ENCODE measurements around the gene FAM163B.

FAM163B gene

GRCh38 chr9:133599470-133600173, 9.6 kb downstream of the FAM163B start:
- no peaks in the 10 kb centered on the region for H3K9me3 ChIP-seq (ENCODE audit: control insufficient read depth, insufficient read depth, low read length)
- no peak overlapping the region for H3K4me3 ChIP-seq (ENCODE audit: low read length)
- H3K27me3 ChIP-seq (ENCODE audit: control insufficient read depth, insufficient read depth, low read length) = no peaks in the 10 kb centered on the region
- no peak for DNase-seq (ENCODE audit: low read depth, low spot score)
- no peaks in the 10 kb centered on the region for H3K4me1 ChIP-seq (ENCODE audit: control insufficient read depth, insufficient read depth, low read length)
- H3K27ac ChIP-seq (ENCODE audit: low read length) = no peak overlapping the region
- WGBS (ENCODE audit: insufficient coverage, insufficient read length) = no CpG with 5 or more reads among the region's 6 CpGs
- H3K36me3 ChIP-seq (ENCODE audit: control insufficient read depth, insufficient read depth, low read length) = no peaks in the 10 kb centered on the region

- no peaks in the 10 kb centered on the region for H3K4me1 ChIP-seq (ENCODE audit: control insufficient read depth, insufficient read depth, low read length)
- no peak overlapping the region for H3K27ac ChIP-seq (ENCODE audit: low read length)
- no peak overlapping the region for H3K4me3 ChIP-seq (ENCODE audit: low read length)
- H3K9me3 ChIP-seq (ENCODE audit: control insufficient read depth, insufficient read depth, low read length) = no peaks in the 10 kb centered on the region
- H3K36me3 ChIP-seq (ENCODE audit: control insufficient read depth, insufficient read depth, low read length) = no peaks in the 10 kb centered on the region
- no CpG with 5 or more reads among the region's 7 CpGs for WGBS (ENCODE audit: insufficient coverage, insufficient read length)
- H3K27me3 ChIP-seq (ENCODE audit: control insufficient read depth, insufficient read depth, low read length) = no peaks in the 10 kb centered on the region
- DNase-seq (ENCODE audit: low read depth, low spot score) = no peak
Observed at GRCh38 chr9:133598978-133599377, 10.2 kb downstream of the FAM163B start.

GRCh38 chr9:133597316-133597957, 11.8 kb downstream of the FAM163B start:
- H3K4me3 ChIP-seq (ENCODE audit: low read length) = no peak overlapping the region
- H3K4me1 ChIP-seq (ENCODE audit: control insufficient read depth, insufficient read depth, low read length) = no peaks in the 10 kb centered on the region
- no CpG with 5 or more reads among the region's 7 CpGs for WGBS (ENCODE audit: insufficient coverage, insufficient read length)
- no peaks in the 10 kb centered on the region for H3K27me3 ChIP-seq (ENCODE audit: control insufficient read depth, insufficient read depth, low read length)
- H3K9me3 ChIP-seq (ENCODE audit: control insufficient read depth, insufficient read depth, low read length) = no peaks in the 10 kb centered on the region
- H3K36me3 ChIP-seq (ENCODE audit: control insufficient read depth, insufficient read depth, low read length) = no peaks in the 10 kb centered on the region
- DNase-seq (ENCODE audit: low read depth, low spot score) = no peak
- no peak overlapping the region for H3K27ac ChIP-seq (ENCODE audit: low read length)

- no CpG with 5 or more reads among the region's 8 CpGs for WGBS (ENCODE audit: insufficient coverage, insufficient read length)
- H3K27ac ChIP-seq (ENCODE audit: low read length) = no peak overlapping the region
- H3K9me3 ChIP-seq (ENCODE audit: control insufficient read depth, insufficient read depth, low read length) = no peaks in the 10 kb centered on the region
- no peaks in the 10 kb centered on the region for H3K36me3 ChIP-seq (ENCODE audit: control insufficient read depth, insufficient read depth, low read length)
- no peaks in the 10 kb centered on the region for H3K4me1 ChIP-seq (ENCODE audit: control insufficient read depth, insufficient read depth, low read length)
- DNase-seq (ENCODE audit: low read depth, low spot score) = no peak
- no peak overlapping the region for H3K4me3 ChIP-seq (ENCODE audit: low read length)
- H3K27me3 ChIP-seq (ENCODE audit: control insufficient read depth, insufficient read depth, low read length) = no peaks in the 10 kb centered on the region
Observed at GRCh38 chr9:133595910-133596309, 13.3 kb downstream of the FAM163B start.

GRCh38 chr9:133594310-133594709, 14.9 kb downstream of the FAM163B start:
- Histone ChIP-seq H3K4me3 (ENCODE audit: low read length) (no peak overlapping the region), H3K27ac (ENCODE audit: low read length) (no peak overlapping the region), H3K27me3 (ENCODE audit: control insufficient read depth, insufficient read depth, low read length) (no peaks in the 10 kb centered on the region), H3K4me1 (ENCODE audit: control insufficient read depth, insufficient read depth, low read length) (0 out of 2 replicates have a peak, but pooled peaks cover 2% of the 10 kb centered on the region), H3K36me3 (ENCODE audit: control insufficient read depth, insufficient read depth, low read length) (no peaks in the 10 kb centered on the region), H3K9me3 (ENCODE audit: control insufficient read depth, insufficient read depth, low read length) (no peaks in the 10 kb centered on the region)
- WGBS (ENCODE audit: insufficient coverage, insufficient read length) = no CpG with 5 or more reads among the region's 2 CpGs
- no peak for DNase-seq (ENCODE audit: low read depth, low spot score)

- H3K9me3 ChIP-seq (ENCODE audit: control insufficient read depth, insufficient read depth, low read length) = no peaks in the 10 kb centered on the region
- no peak for DNase-seq (ENCODE audit: low read depth, low spot score)
- no peaks in the 10 kb centered on the region for H3K27me3 ChIP-seq (ENCODE audit: control insufficient read depth, insufficient read depth, low read length)
- H3K27ac ChIP-seq (ENCODE audit: low read length) = no peak overlapping the region
- 0 out of 2 replicates have a peak, but pooled peaks cover 2% of the 10 kb centered on the region for H3K4me1 ChIP-seq (ENCODE audit: control insufficient read depth, insufficient read depth, low read length)
- H3K4me3 ChIP-seq (ENCODE audit: low read length) = no peak overlapping the region
- no CpG with 5 or more reads among the region's 15 CpGs for WGBS (ENCODE audit: insufficient coverage, insufficient read length)
- H3K36me3 ChIP-seq (ENCODE audit: control insufficient read depth, insufficient read depth, low read length) = no peaks in the 10 kb centered on the region
Observed at GRCh38 chr9:133593587-133594253, 15.5 kb downstream of the FAM163B start.

GRCh38 chr9:133592731-133593409, 16.3 kb downstream of the FAM163B start:
- H3K36me3 ChIP-seq (ENCODE audit: control insufficient read depth, insufficient read depth, low read length) = no peaks in the 10 kb centered on the region
- no CpG with 5 or more reads among the region's 17 CpGs for WGBS (ENCODE audit: insufficient coverage, insufficient read length)
- no peak overlapping the region for H3K4me3 ChIP-seq (ENCODE audit: low read length)
- H3K9me3 ChIP-seq (ENCODE audit: control insufficient read depth, insufficient read depth, low read length) = no peaks in the 10 kb centered on the region
- DNase-seq (ENCODE audit: low read depth, low spot score) = no peak
- no peak overlapping the region for H3K27ac ChIP-seq (ENCODE audit: low read length)
- no peaks in the 10 kb centered on the region for H3K27me3 ChIP-seq (ENCODE audit: control insufficient read depth, insufficient read depth, low read length)
- H3K4me1 ChIP-seq (ENCODE audit: control insufficient read depth, insufficient read depth, low read length) = 0 out of 2 replicates have a peak, but pooled peaks cover 2% of the 10 kb centered on the region

GRCh38 chr9:133591985-133592384, 17.2 kb downstream of the FAM163B start:
- Histone ChIP-seq H3K4me3 (ENCODE audit: low read length) (no peak overlapping the region), H3K9me3 (ENCODE audit: control insufficient read depth, insufficient read depth, low read length) (no peaks in the 10 kb centered on the region), H3K36me3 (ENCODE audit: control insufficient read depth, insufficient read depth, low read length) (no peaks in the 10 kb centered on the region), H3K4me1 (ENCODE audit: control insufficient read depth, insufficient read depth, low read length) (0 out of 2 replicates have a peak, but pooled peaks cover 2% of the 10 kb centered on the region), H3K27me3 (ENCODE audit: control insufficient read depth, insufficient read depth, low read length) (no peaks in the 10 kb centered on the region), H3K27ac (ENCODE audit: low read length) (no peak overlapping the region)
- DNase-seq (ENCODE audit: low read depth, low spot score) = no peak
- WGBS (ENCODE audit: insufficient coverage, insufficient read length) = no CpG with 5 or more reads among the region's 10 CpGs

GRCh38 chr9:133591116-133591910, 17.9 kb downstream of the FAM163B start:
- no CpG with 5 or more reads among the region's 17 CpGs for WGBS (ENCODE audit: insufficient coverage, insufficient read length)
- Histone ChIP-seq H3K4me3 (ENCODE audit: low read length) (no peak overlapping the region), H3K27me3 (ENCODE audit: control insufficient read depth, insufficient read depth, low read length) (no peaks in the 10 kb centered on the region), H3K27ac (ENCODE audit: low read length) (no peak overlapping the region), H3K36me3 (ENCODE audit: control insufficient read depth, insufficient read depth, low read length) (no peaks in the 10 kb centered on the region), H3K9me3 (ENCODE audit: control insufficient read depth, insufficient read depth, low read length) (no peaks in the 10 kb centered on the region), H3K4me1 (ENCODE audit: control insufficient read depth, insufficient read depth, low read length) (0 out of 2 replicates have a peak, but pooled peaks cover 2% of the 10 kb centered on the region)
- DNase-seq (ENCODE audit: low read depth, low spot score) = no peak
